Measurements from ENCODE around the gene SLC4A7.
"Not testable (repeated sequence)": the region's sequence is repeated elsewhere in the genome, so short reads cannot be mapped to it uniquely, and the experiment has no call there.

Gene SLC4A7

GRCh38 chr3:27487383-27487782, 3.2 kb upstream of the SLC4A7 start:
- DNase-seq (ENCODE audit: low read depth), result no peak

GRCh38 chr3:27486336-27486735, 2.2 kb upstream of the SLC4A7 start:
- no peak for DNase-seq (ENCODE audit: low read depth)

GRCh38 chr3:27485866-27486265, 1.7 kb upstream of the SLC4A7 start:
- no peak for DNase-seq (ENCODE audit: low read depth)

GRCh38 chr3:27483117-27484014, 818 bp downstream of the SLC4A7 start:
- DNase-seq (ENCODE audit: low read depth), result peak; percentile 52

- no peak for DNase-seq (ENCODE audit: low read depth)
These were observed 4.2 kb downstream of the SLC4A7 start for GRCh38 chr3:27479806-27480543.

- no peak for DNase-seq (ENCODE audit: low read depth)
These were observed 12.1 kb downstream of the SLC4A7 start for GRCh38 chr3:27471923-27472550.

GRCh38 chr3:27468283-27468886, 15.8 kb downstream of the SLC4A7 start:
- no peak for DNase-seq (ENCODE audit: low read depth)

- DNase-seq (ENCODE audit: low read depth), result no peak
These were observed 16.6 kb downstream of the SLC4A7 start for GRCh38 chr3:27467545-27467944.

GRCh38 chr3:27464646-27465045, 19.5 kb downstream of the SLC4A7 start:
- DNase-seq (ENCODE audit: low read depth), result no peak

GRCh38 chr3:27462228-27462627, 22.0 kb downstream of the SLC4A7 start:
- DNase-seq (ENCODE audit: low read depth), result no peak

GRCh38 chr3:27458929-27459328, 25.3 kb downstream of the SLC4A7 start:
- no peak for DNase-seq (ENCODE audit: low read depth)

- no peak for DNase-seq (ENCODE audit: low read depth)
These were observed 27.6 kb downstream of the SLC4A7 start for GRCh38 chr3:27456554-27456953.

- DNase-seq (ENCODE audit: low read depth), result peak; percentile 18
These were observed 29.3 kb downstream of the SLC4A7 start for GRCh38 chr3:27454914-27455313.

- no peak for DNase-seq (ENCODE audit: low read depth)
These were observed 29.7 kb downstream of the SLC4A7 start for GRCh38 chr3:27454461-27454860.

- DNase-seq (ENCODE audit: low read depth), result no peak
These were observed 31.7 kb downstream of the SLC4A7 start for GRCh38 chr3:27452368-27453090.

GRCh38 chr3:27451842-27452241, 32.3 kb downstream of the SLC4A7 start:
- DNase-seq (ENCODE audit: low read depth), result no peak

- DNase-seq (ENCODE audit: low read depth), result no peak
These were observed 32.9 kb downstream of the SLC4A7 start for GRCh38 chr3:27451251-27451650.

GRCh38 chr3:27449530-27450150, 34.5 kb downstream of the SLC4A7 start:
- DNase-seq (ENCODE audit: low read depth), result no peak

- DNase-seq (ENCODE audit: low read depth), result not testable (repeated sequence)
These were observed 41.2 kb downstream of the SLC4A7 start for GRCh38 chr3:27442995-27443394.

GRCh38 chr3:27438352-27438751, 45.8 kb downstream of the SLC4A7 start:
- not testable (repeated sequence) for DNase-seq (ENCODE audit: low read depth)

GRCh38 chr3:27431116-27431515, 53.1 kb downstream of the SLC4A7 start:
- peak; percentile 90 for DNase-seq (ENCODE audit: low read depth)

Data from stromal cell of bone marrow (primary cell).